ENCODE data around the gene FHOD3. TPM values are rescaled to one million over a fixed set of nuclear protein-coding genes. Genes with fewer than 3 reads are reported as not detected.

Gene FHOD3
- total and polyA plus RNA-seq, 2 of the 13 experiments (the other 11 are each of a cell fraction or from before 2014, with no cell fraction given), result 0.07 TPM; not detected in 1

GRCh38 chr18:36704156-36704555 lies 406.6 kb downstream of the FHOD3 start:
- FAIRE-seq (no peak), DNase-seq (ENCODE audit: low spot score) (no peak), ATAC-seq (no peak)
- Histone ChIP-seq H3K79me2 (ENCODE audit: insufficient read depth, low read length) (no peaks in the 10 kb centered on the region), H3K4me3 (replicated peaks in 1 of 3; ENCODE audit: insufficient read depth in 1 of 3, low read depth in 2 of 3, low read length in 3 of 3) (no peak overlapping the region), H3K9ac (ENCODE audit: insufficient read depth, low read depth, low read length) (no peak overlapping the region), H4K20me1 (ENCODE audit: insufficient read depth, low read length) (no peaks in the 10 kb centered on the region), H3K9me3 (ENCODE audit: low read length) (no peaks in the 10 kb centered on the region), H3K27ac (ENCODE audit: extremely low read length, insufficient read depth, low read length) (no peak overlapping the region), H3K27me3 (ENCODE audit: control insufficient read depth in 1 of 2, insufficient read depth in 2 of 2, low read length in 2 of 2) (peaks cover 6 to 57% of the 10 kb centered on the region in 2 experiments; a peak in 4 of 5 replicates), H3K4me2 (ENCODE audit: low read depth, low read length) (no peak overlapping the region), H3K4me1 (ENCODE audit: insufficient read depth, low read length) (no peaks in the 10 kb centered on the region), H2AFZ (ENCODE audit: low read length) (no peak overlapping the region), H3K36me3 (replicated peaks in 1 of 2; ENCODE audit: control insufficient read depth in 1 of 2, insufficient read depth in 2 of 2, low read length in 2 of 2) (no peaks in the 10 kb centered on the region)
- intact Hi-C loops (cut with micrococcal nuclease; ENCODE audit: unreplicated experiment), result no loop called here
- ChIA-PET CTCF (ENCODE audit: low intra/inter-chr PET ratio, low total read pairs) (no interaction called here), POLR2A (no interaction called here)
- WGBS (ENCODE audit: low lambda C conversion rate), result 41% methylated on average over 5 of the region's 6 CpGs
- in situ Hi-C loops (cut with HindIII; ENCODE audit: extremely low pct_ligation_motif_present, low pct_unique_long_range_greater_than_20kb), result no loop called here
- no TSS peak for BruUV-seq (replicated peaks)
- TF ChIP-seq SP5 (CRISPR knock-in tag; IDR thresholded peaks at IDR 0.05; ENCODE audit: borderline replicate concordance, low read depth) (no peak), PHF8 (CRISPR knock-in tag; IDR thresholded peaks at IDR 0.05) (no peak), ZNF432 (CRISPR knock-in tag; IDR thresholded peaks at IDR 0.05; ENCODE audit: borderline replicate concordance) (no peak), PHF20 (CRISPR knock-in tag; IDR thresholded peaks at IDR 0.05) (no peak), ZNF574 (CRISPR knock-in tag; IDR thresholded peaks at IDR 0.05) (no peak), NR2F2 (IDR thresholded peaks at IDR 0.05; ENCODE audit: borderline replicate concordance, low read depth) (no peak)

Data from HepG2 (cell line).